ENCODE data around the gene CNTN5.

- TF ChIP-seq TEAD4 (IDR thresholded peaks at IDR 0.05) (no peak), RAD21 (IDR thresholded peaks at IDR 0.05; ENCODE audit: low read depth) (no peak), EP300 (IDR thresholded peaks at IDR 0.05; ENCODE audit: borderline replicate concordance) (no peak), REST (IDR thresholded peaks at IDR 0.05; ENCODE audit: low read depth) (no peak), TAF1 (IDR thresholded peaks at IDR 0.05; ENCODE audit: low read depth) (no peak), CEBPB (IDR thresholded peaks at IDR 0.05) (no peak), YY1 (IDR thresholded peaks at IDR 0.05; ENCODE audit: low read depth) (no peak), ZBTB7A (IDR thresholded peaks at IDR 0.05; ENCODE audit: low read depth) (no peak), EGR1 (IDR thresholded peaks at IDR 0.05) (no peak), CREB1 (IDR thresholded peaks at IDR 0.05; ENCODE audit: low read depth) (no peak), TCF12 (IDR thresholded peaks at IDR 0.05; ENCODE audit: low read depth) (no peak), NFIC (IDR thresholded peaks at IDR 0.05) (no peak)
- TF ChIP-seq, protein P1, sequence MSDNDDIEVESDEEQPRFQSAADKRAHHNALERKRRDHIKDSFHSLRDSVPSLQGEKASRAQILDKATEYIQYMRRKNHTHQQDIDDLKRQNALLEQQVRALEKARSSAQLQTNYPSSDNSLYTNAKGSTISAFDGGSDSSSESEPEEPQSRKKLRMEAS (IDR thresholded peaks at IDR 0.05): no peak
- TF ChIP-seq, protein P2, sequence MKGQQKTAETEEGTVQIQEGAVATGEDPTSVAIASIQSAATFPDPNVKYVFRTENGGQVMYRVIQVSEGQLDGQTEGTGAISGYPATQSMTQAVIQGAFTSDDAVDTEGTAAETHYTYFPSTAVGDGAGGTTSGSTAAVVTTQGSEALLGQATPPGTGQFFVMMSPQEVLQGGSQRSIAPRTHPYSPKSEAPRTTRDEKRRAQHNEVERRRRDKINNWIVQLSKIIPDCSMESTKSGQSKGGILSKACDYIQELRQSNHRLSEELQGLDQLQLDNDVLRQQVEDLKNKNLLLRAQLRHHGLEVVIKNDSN (IDR thresholded peaks at IDR 0.05): no peak
Measured at GRCh38 chr11:100094121-100094865, 1073.5 kb downstream of the CNTN5 start.

Measured in Ishikawa (cell line).